8988T (cell line): ENCODE data around the gene KCNK2.

Experiments
- DNase-seq: peaks from one replicate; pipeline ENCODE4 v3.0.0; 2011

KCNK2 gene

GRCh38 chr1:215264649-215265048, 182.1 kb downstream of the KCNK2 start:
- DNase-seq = no peak

GRCh38 chr1:215267495-215267894, 185.0 kb downstream of the KCNK2 start:
- no peak for DNase-seq

GRCh38 chr1:215269955-215270354, 187.4 kb downstream of the KCNK2 start:
- no peak for DNase-seq

DNA sequence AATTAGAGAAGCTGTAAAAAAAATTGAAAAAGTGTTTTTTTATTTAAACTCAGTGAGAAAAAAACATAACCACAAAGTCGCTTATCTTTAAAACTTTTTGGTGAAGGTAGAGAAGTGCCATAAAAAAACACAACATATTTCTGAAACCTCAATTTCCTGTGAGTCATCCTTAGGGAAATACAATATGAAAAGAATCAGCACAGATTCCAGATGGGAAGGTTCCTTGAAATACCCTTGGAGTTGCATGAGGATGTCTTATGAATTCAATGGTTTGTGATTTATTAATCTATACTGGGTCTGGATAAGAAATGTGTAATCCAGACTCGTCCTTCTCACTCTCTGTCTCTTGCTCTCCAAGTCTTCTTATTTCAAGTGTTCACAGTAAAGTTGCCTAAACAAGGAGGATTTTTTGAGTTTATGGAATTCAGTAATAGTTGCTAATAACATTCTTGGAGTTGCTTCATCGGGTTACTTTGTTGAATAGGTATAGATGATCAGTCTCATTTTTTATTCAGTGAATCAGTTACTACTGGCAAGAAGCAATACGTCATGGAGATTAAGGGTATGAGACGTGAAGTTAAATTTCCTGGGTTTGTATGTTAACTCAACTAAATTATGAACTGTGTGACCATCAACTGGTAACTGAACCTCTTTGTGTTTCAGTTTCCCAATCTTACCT, 191.4 kb downstream of the KCNK2 start:
- DNase-seq = no peak

DNA sequence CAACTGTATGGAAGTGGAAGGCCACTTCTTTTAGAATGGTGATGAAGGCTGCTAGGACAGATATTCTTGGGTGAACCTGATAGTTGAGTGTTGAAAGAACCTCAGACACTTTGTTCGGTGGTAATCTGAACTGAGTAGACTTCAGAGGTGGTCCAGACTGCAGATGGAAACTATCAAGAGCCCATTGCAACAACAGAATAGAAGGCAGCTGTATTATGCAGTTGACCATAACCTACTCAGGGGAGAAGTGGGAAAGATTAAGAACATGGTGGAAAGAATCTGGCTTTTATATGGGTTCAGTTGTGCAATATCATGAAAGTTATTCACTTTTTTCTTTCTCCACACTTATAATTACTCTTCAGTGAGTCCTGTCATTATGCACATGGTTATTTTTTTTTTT, 194.0 kb downstream of the KCNK2 start:
- DNase-seq = no peak

DNA sequence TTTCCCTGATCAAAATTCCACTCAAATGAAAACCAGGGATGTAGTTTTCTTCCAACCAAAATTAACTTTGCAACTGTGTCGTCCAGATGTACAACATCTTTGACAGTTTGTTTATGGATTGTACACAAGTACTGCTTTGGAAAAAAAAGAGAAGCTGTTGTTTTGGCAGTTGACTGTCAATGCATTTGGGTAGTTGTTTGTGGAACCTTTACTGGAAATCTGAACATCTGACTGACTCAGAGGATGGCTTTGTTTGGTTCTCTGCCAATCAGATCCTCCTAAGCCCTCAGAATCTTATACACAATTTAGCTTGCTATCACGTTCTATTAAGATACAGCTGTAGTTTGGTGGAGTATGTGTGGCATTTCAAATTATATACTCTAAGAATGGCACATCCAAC, 195.0 kb downstream of the KCNK2 start:
- DNase-seq = no peak

DNA sequence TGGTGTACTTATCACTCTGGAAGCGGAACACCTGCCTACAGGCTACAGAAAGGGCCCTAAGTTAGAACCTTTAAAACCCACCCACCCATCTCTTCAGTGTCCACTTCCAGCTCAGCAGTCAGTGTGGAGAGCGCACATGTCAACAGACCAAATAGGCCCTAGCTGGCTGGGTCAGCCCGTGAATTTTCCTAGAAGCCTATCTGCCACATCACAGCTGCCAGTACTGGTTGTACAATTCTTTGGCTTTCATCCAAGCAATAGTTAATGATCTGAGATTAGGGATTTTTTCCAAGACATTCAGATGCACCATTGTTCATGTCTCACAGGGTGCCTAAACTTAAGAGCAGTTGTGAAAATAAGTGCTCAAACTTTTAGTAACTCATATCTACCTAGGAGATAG, 197.1 kb downstream of the KCNK2 start:
- no peak for DNase-seq

DNA sequence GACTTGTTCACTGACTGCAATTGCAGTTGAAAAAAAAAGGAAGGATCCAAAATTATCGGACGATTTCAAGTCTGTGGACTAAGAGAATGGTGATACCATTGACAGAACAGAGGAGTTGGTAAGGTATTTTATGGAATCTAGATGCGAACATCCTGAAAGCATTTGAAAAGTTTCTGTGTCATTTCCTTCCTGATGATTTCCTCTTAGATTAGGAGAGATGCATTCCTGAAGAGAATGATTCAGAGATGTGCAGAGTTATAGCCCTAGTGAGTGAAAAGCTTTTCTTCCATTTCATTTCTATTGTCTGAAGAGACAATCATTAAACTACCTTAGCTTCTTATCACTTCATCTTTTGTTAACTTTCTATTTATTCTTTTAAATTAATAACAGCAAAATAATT, 200.0 kb downstream of the KCNK2 start:
- no peak for DNase-seq

GRCh38 chr1:215285013-215285800, 202.7 kb downstream of the KCNK2 start:
- DNase-seq = no peak
